ENCODE results near the gene ATP7A.
"Not testable (repeated sequence)": the region's sequence is repeated elsewhere in the genome, so short reads cannot be mapped to it uniquely, and the experiment has no call there.

ATP7A gene

DNA sequence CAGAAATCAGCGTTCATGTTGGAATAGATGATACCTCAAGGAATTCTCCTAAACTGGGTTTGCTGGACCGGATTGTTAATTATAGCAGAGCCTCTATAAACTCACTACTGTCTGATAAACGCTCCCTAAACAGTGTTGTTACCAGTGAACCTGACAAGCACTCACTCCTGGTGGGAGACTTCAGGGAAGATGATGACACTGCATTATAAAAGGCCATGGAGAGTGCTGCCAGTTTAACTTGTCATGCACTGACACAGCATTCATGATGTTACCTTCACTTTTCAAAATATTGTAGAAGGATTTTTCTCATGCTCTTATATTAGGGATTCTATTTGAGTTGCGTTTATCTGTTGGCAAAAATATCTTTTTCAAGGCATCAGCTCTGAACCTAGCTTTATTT lies 135.9 kb downstream of the ATP7A start:
- no peaks in the 10 kb centered on the region for H3K36me3 ChIP-seq (ENCODE audit: control insufficient read depth, insufficient read depth, low read length)
- H3K27ac ChIP-seq (ENCODE audit: low read depth, low read length) = no peak overlapping the region
- H3K4me2 ChIP-seq (ENCODE audit: low read length) = no peak overlapping the region
- H3K4ac ChIP-seq (ENCODE audit: low read depth, low read length) = no peak overlapping the region
- no peaks in the 10 kb centered on the region for H3K79me1 ChIP-seq (ENCODE audit: low read length)
- H3K27me3 ChIP-seq (ENCODE audit: insufficient read depth, low read length, poor library complexity) = no peaks in the 10 kb centered on the region
- H3K18ac ChIP-seq (ENCODE audit: low read length) = no peak overlapping the region
- H3K4me1 ChIP-seq (ENCODE audit: control insufficient read depth, low read depth, low read length) = no peaks in the 10 kb centered on the region
- no peak overlapping the region for H2BK15ac ChIP-seq (replicated peaks; ENCODE audit: low read depth)
- no peak for DNase-seq
- no peaks in the 10 kb centered on the region for H3K79me2 ChIP-seq (ENCODE audit: control insufficient read depth, insufficient read depth, low read length)
- no peak overlapping the region for H3K4me3 ChIP-seq (ENCODE audit: low read length)
- WGBS (ENCODE audit: extremely low coverage, insufficient coverage, low lambda C conversion rate) = no CpG with 5 or more reads among the region's 4 CpGs
- H2AK5ac ChIP-seq (ENCODE audit: low read length) = no peak overlapping the region
- H2BK120ac ChIP-seq (ENCODE audit: low read depth, low read length) = no peak overlapping the region
- no peak overlapping the region for H4K5ac ChIP-seq (ENCODE audit: low read length)
- no peak overlapping the region for H2BK5ac ChIP-seq (ENCODE audit: low read length)
- no peak overlapping the region for H4K8ac ChIP-seq (ENCODE audit: low read depth, low read length)
- H3K23ac ChIP-seq (ENCODE audit: low read length) = no peak overlapping the region
- H3K9ac ChIP-seq (ENCODE audit: low read length) = no peak overlapping the region
- no peak overlapping the region for H3K56ac ChIP-seq (ENCODE audit: low read length)

DNA sequence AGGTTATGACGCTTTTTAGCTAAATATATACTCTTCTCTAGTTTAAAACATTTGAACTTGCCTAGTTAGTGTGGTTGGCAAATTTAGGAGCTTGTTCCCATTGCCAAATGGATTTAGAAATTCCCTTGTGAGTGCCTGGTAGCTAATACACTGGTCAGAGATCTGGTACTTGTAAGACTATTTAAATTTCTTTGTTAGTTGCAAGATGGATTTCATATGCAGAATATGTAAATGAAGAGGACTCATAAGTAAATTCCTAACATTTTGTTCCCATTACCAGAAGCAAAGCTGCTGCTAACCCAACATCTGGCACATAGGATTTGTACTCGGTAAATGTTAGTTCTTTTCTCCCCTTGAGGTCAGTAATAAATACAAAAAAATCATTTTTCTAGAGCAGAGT lies 137.6 kb downstream of the ATP7A start:
- H2BK5ac ChIP-seq (ENCODE audit: low read length) = no peak overlapping the region
- no peak overlapping the region for H4K5ac ChIP-seq (ENCODE audit: low read length)
- H3K18ac ChIP-seq (ENCODE audit: low read length) = no peak overlapping the region
- H3K79me2 ChIP-seq (ENCODE audit: control insufficient read depth, insufficient read depth, low read length) = no peaks in the 10 kb centered on the region
- H3K4ac ChIP-seq (ENCODE audit: low read depth, low read length) = no peak overlapping the region
- H3K9ac ChIP-seq (ENCODE audit: low read length) = no peak overlapping the region
- H2AK5ac ChIP-seq (ENCODE audit: low read length) = no peak overlapping the region
- no peak overlapping the region for H2BK15ac ChIP-seq (replicated peaks; ENCODE audit: low read depth)
- H4K8ac ChIP-seq (ENCODE audit: low read depth, low read length) = no peak overlapping the region
- no peak overlapping the region for H3K4me2 ChIP-seq (ENCODE audit: low read length)
- H3K27me3 ChIP-seq (ENCODE audit: insufficient read depth, low read length, poor library complexity) = no peaks in the 10 kb centered on the region
- no peak overlapping the region for H3K23ac ChIP-seq (ENCODE audit: low read length)
- WGBS (ENCODE audit: extremely low coverage, insufficient coverage, low lambda C conversion rate) = no CpG with 5 or more reads among the region's 2 CpGs
- no peak overlapping the region for H3K4me3 ChIP-seq (ENCODE audit: low read length)
- no peak for DNase-seq
- H3K56ac ChIP-seq (ENCODE audit: low read length) = no peak overlapping the region
- H3K79me1 ChIP-seq (ENCODE audit: low read length) = no peaks in the 10 kb centered on the region
- no peak overlapping the region for H3K27ac ChIP-seq (ENCODE audit: low read depth, low read length)
- H3K4me1 ChIP-seq (ENCODE audit: control insufficient read depth, low read depth, low read length) = no peaks in the 10 kb centered on the region
- no peak overlapping the region for H2BK120ac ChIP-seq (ENCODE audit: low read depth, low read length)
- H3K36me3 ChIP-seq (ENCODE audit: control insufficient read depth, insufficient read depth, low read length) = no peaks in the 10 kb centered on the region

DNA sequence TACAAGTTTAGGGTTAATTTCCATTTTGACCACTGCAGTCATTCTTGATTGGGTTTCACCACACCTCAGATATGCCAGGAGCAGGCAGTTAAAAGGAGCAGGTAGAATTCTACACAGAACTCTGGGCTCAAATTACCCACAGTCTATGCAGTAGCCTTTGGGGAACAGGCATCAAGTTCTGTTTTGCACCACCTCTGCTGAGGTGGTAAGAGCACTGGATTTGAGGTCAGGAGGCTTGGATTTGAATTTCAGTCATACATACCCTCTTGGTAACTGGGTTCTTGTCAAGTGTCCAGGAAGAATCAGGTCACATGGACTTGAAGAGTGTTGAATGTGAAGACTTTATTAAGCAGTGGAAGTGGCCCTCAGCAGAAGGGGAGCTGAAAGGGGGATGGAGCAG lies 153.2 kb downstream of the ATP7A start:
- DNase-seq = no peak
- no peaks in the 10 kb centered on the region for H3K79me2 ChIP-seq (ENCODE audit: control insufficient read depth, insufficient read depth, low read length)
- no peak overlapping the region for H2BK5ac ChIP-seq (ENCODE audit: low read length)
- H3K18ac ChIP-seq (ENCODE audit: low read length) = no peak overlapping the region
- no peaks in the 10 kb centered on the region for H3K79me1 ChIP-seq (ENCODE audit: low read length)
- H3K27ac ChIP-seq (ENCODE audit: low read depth, low read length) = no peak overlapping the region
- H2BK15ac ChIP-seq (replicated peaks; ENCODE audit: low read depth) = no peak overlapping the region
- no peak overlapping the region for H3K4ac ChIP-seq (ENCODE audit: low read depth, low read length)
- H2BK120ac ChIP-seq (ENCODE audit: low read depth, low read length) = no peak overlapping the region
- H3K9ac ChIP-seq (ENCODE audit: low read length) = no peak overlapping the region
- H3K23ac ChIP-seq (ENCODE audit: low read length) = no peak overlapping the region
- no peak overlapping the region for H3K4me2 ChIP-seq (ENCODE audit: low read length)
- H3K56ac ChIP-seq (ENCODE audit: low read length) = no peak overlapping the region
- H4K5ac ChIP-seq (ENCODE audit: low read length) = no peak overlapping the region
- H3K4me1 ChIP-seq (ENCODE audit: control insufficient read depth, low read depth, low read length) = no peaks in the 10 kb centered on the region
- no peak overlapping the region for H4K8ac ChIP-seq (ENCODE audit: low read depth, low read length)
- H2AK5ac ChIP-seq (ENCODE audit: low read length) = no peak overlapping the region
- no peak overlapping the region for H3K4me3 ChIP-seq (ENCODE audit: low read length)
- no peaks in the 10 kb centered on the region for H3K36me3 ChIP-seq (ENCODE audit: control insufficient read depth, insufficient read depth, low read length)
- no peaks in the 10 kb centered on the region for H3K27me3 ChIP-seq (ENCODE audit: insufficient read depth, low read length, poor library complexity)

GRCh38 chrX:78064152-78064551 lies 153.7 kb downstream of the ATP7A start:
- no CpG with 5 or more reads among the region's 4 CpGs for WGBS (ENCODE audit: extremely low coverage, insufficient coverage, low lambda C conversion rate)

DNA sequence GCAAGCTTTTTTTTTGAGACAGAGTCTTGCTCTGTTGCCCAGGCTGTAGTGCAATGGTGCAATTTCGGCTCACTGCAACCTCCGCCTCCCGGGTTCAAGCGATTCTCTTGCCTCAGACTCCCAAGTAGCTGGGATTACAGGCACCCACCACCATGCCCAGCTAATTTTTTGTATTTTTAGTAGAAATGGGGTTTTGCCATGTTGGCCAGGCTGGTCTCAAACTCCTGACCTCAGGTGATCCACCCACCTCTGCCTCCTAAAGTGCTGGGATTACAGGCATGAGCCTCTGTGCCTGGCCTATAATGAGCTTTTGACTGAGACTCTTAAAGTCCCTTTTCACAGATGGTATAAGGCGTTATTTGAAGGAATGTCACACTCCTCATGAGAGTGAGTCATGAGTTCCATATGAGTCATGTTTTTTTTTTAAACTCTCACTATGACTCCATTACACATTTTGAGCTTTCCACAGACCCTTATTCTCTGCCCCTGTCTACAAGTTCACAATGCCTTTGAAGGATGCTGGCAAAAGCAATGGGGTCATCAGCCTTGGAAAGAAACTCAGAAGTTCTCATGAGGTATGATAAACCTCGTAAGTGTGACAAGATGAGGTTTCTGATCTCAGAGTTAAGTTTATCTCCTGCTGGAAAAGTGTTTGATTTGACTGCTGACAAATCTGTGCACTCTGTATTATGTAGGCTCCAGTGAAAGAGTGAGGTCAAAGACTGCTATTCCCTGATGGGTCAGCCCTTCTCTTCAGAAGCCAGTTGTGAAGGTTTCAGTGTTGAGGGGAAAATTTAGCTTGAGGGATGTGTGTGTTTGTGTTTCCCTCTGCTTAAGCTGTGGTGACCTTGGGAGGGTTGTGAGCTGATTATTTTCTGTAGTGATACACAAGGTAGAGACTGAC lies 154.5 kb downstream of the ATP7A start:
- not testable (repeated sequence) for H3K27me3 ChIP-seq (ENCODE audit: insufficient read depth, low read length, poor library complexity); H3K4me1 ChIP-seq (ENCODE audit: control insufficient read depth, low read depth, low read length); H3K79me2 ChIP-seq (ENCODE audit: control insufficient read depth, insufficient read depth, low read length); H4K8ac ChIP-seq (ENCODE audit: low read depth, low read length); H3K4ac ChIP-seq (ENCODE audit: low read depth, low read length); H3K4me2 ChIP-seq (ENCODE audit: low read length); H2BK120ac ChIP-seq (ENCODE audit: low read depth, low read length); H2BK15ac ChIP-seq (replicated peaks; ENCODE audit: low read depth); H3K4me3 ChIP-seq (ENCODE audit: low read length); H3K36me3 ChIP-seq (ENCODE audit: control insufficient read depth, insufficient read depth, low read length); H3K79me1 ChIP-seq (ENCODE audit: low read length); H2AK5ac ChIP-seq (ENCODE audit: low read length); H3K27ac ChIP-seq (ENCODE audit: low read depth, low read length); H3K9ac ChIP-seq (ENCODE audit: low read length); H3K23ac ChIP-seq (ENCODE audit: low read length); H3K56ac ChIP-seq (ENCODE audit: low read length); H2BK5ac ChIP-seq (ENCODE audit: low read length); H4K5ac ChIP-seq (ENCODE audit: low read length)
- peak overlapping the region; percentile 68 for H3K18ac ChIP-seq (ENCODE audit: low read length)
- WGBS (ENCODE audit: extremely low coverage, insufficient coverage, low lambda C conversion rate) = no CpG with 5 or more reads among the region's 6 CpGs
- DNase-seq = peak; percentile 90

More at GRCh38 chrX:78064152-78064551, 153.7 kb downstream of the ATP7A start:
- Histone ChIP-seq H4K5ac (ENCODE audit: low read length) (no peak overlapping the region), H3K79me1 (ENCODE audit: low read length) (no peaks in the 10 kb centered on the region), H3K79me2 (ENCODE audit: control insufficient read depth, insufficient read depth, low read length) (no peaks in the 10 kb centered on the region), H3K27me3 (ENCODE audit: insufficient read depth, low read length, poor library complexity) (no peaks in the 10 kb centered on the region), H2BK15ac (replicated peaks; ENCODE audit: low read depth) (no peak overlapping the region), H3K4me3 (ENCODE audit: low read length) (no peak overlapping the region), H3K4me2 (ENCODE audit: low read length) (no peak overlapping the region), H3K9ac (ENCODE audit: low read length) (no peak overlapping the region), H2BK5ac (ENCODE audit: low read length) (no peak overlapping the region), H3K27ac (ENCODE audit: low read depth, low read length) (no peak overlapping the region), H2BK120ac (ENCODE audit: low read depth, low read length) (no peak overlapping the region), H2AK5ac (ENCODE audit: low read length) (no peak overlapping the region), H3K56ac (ENCODE audit: low read length) (no peak overlapping the region), H3K23ac (ENCODE audit: low read length) (no peak overlapping the region), H3K4me1 (ENCODE audit: control insufficient read depth, low read depth, low read length) (no peaks in the 10 kb centered on the region), H4K8ac (ENCODE audit: low read depth, low read length) (no peak overlapping the region), H3K4ac (ENCODE audit: low read depth, low read length) (no peak overlapping the region), H3K36me3 (ENCODE audit: control insufficient read depth, insufficient read depth, low read length) (no peaks in the 10 kb centered on the region), H3K18ac (ENCODE audit: low read length) (no peak overlapping the region)
- DNase-seq = no peak

DNA sequence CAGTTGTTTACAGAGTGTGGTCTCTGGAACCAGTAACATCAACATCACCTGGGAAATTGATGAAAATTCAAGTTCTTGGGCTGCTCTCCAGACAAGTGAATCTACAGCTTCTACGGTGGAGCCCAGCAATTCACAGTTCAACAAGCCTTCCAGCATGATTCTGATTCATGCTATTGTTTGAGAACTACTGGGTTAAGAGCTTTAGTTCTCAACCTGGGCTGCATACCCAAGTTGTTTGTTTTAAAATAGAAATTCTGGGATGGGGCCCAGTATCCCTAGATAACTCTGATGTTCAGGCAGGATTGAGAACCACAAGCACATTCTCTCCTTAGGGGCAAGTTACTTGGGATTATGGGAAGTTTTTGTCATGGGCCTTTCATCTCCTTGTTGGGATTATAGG lies 155.6 kb downstream of the ATP7A start:
- no peak overlapping the region for H3K18ac ChIP-seq (ENCODE audit: low read length)
- H3K27me3 ChIP-seq (ENCODE audit: insufficient read depth, low read length, poor library complexity) = no peaks in the 10 kb centered on the region
- H3K23ac ChIP-seq (ENCODE audit: low read length) = no peak overlapping the region
- no peak overlapping the region for H3K56ac ChIP-seq (ENCODE audit: low read length)
- DNase-seq = no peak
- no peaks in the 10 kb centered on the region for H3K36me3 ChIP-seq (ENCODE audit: control insufficient read depth, insufficient read depth, low read length)
- no peak overlapping the region for H3K4me3 ChIP-seq (ENCODE audit: low read length)
- no peak overlapping the region for H4K8ac ChIP-seq (ENCODE audit: low read depth, low read length)
- no peak overlapping the region for H2BK5ac ChIP-seq (ENCODE audit: low read length)
- H3K4ac ChIP-seq (ENCODE audit: low read depth, low read length) = no peak overlapping the region
- no peak overlapping the region for H2BK15ac ChIP-seq (replicated peaks; ENCODE audit: low read depth)
- H3K4me1 ChIP-seq (ENCODE audit: control insufficient read depth, low read depth, low read length) = no peaks in the 10 kb centered on the region
- no peaks in the 10 kb centered on the region for H3K79me1 ChIP-seq (ENCODE audit: low read length)
- no peak overlapping the region for H2BK120ac ChIP-seq (ENCODE audit: low read depth, low read length)
- no peak overlapping the region for H3K9ac ChIP-seq (ENCODE audit: low read length)
- H3K79me2 ChIP-seq (ENCODE audit: control insufficient read depth, insufficient read depth, low read length) = no peaks in the 10 kb centered on the region
- H4K5ac ChIP-seq (ENCODE audit: low read length) = no peak overlapping the region
- H2AK5ac ChIP-seq (ENCODE audit: low read length) = no peak overlapping the region
- no CpG with 5 or more reads among the region's 1 CpG for WGBS (ENCODE audit: extremely low coverage, insufficient coverage, low lambda C conversion rate)
- no peak overlapping the region for H3K4me2 ChIP-seq (ENCODE audit: low read length)
- H3K27ac ChIP-seq (ENCODE audit: low read depth, low read length) = no peak overlapping the region
